ENCODE data around the gene TAF1C. TPM values are rescaled to one million over a fixed set of nuclear protein-coding genes. Genes with fewer than 3 reads are reported as not detected.

Gene TAF1C
- total RNA-seq, 1 experiment from 2014 or later: 78.5 TPM

DNA sequence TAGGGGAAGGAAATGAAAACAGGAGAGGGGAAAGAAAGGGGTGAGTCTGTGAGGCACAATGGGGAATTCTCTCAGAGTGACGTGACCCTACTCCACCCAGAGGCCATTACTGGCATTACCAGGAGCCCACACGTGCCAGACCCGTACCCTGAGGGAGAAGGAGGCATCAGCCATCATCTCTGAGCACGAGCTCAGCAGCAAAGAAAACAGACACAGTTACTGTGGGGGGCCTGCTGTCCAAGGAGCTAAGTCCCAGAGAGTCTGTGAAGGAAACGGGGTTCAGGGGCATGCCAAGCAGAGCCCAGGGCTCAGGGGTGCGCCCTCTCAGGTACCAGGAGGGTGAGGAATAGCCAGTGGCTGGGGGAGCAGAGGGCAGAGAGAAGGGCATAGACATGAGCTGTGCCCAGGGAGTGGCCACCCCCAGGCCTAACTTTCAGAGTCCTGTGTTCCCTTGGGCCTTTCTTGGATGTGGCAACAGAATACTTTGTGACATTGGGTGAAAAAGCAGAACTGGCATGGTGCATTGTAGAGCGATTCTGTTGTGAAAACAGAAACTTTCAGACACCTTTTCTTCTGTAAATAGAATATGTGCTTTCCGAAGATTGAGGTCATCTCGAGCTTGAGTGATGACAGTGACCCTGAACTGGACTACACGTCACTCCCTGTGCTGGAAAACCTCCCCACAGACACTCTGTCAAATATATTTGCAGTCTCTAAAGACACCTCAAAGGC is 11.3 kb downstream of the TAF1C start:
- H3K27ac Mint-ChIP-seq (ENCODE audit: unreplicated experiment): peak overlapping the region; percentile 45
- peak; percentile 88 for DNase-seq
- intact Hi-C loops (cut with micrococcal nuclease; ENCODE audit: unreplicated experiment): loop anchor here (1.0 to 10.0 kb wide), 3 partner anchors 31 to 221 kb away; partner anchors contain the start of gene OSGIN1
- no peaks in the 10 kb centered on the region for H3K9me3 Mint-ChIP-seq (ENCODE audit: low read depth, unreplicated experiment)
- H3K36me3 Mint-ChIP-seq (ENCODE audit: insufficient read depth, unreplicated experiment): peaks cover 21% of the 10 kb centered on the region
- no peaks in the 10 kb centered on the region for H3K27me3 Mint-ChIP-seq (ENCODE audit: unreplicated experiment)
- H3K4me1 Mint-ChIP-seq (ENCODE audit: low read depth, unreplicated experiment): peaks cover 9% of the 10 kb centered on the region
- no peak overlapping the region for H3K4me3 Mint-ChIP-seq (ENCODE audit: low read depth, unreplicated experiment)
- TSS peak; percentile 4 for BruUV-seq (replicated peaks)
- TF ChIP-seq CTCF (IDR thresholded peaks at IDR 0.05; ENCODE audit: unreplicated experiment): peak; percentile 93
- CTCF ChIA-PET: interaction anchor here (0.8 to 2.2 kb wide), 5 partner anchors 11 to 222 kb away, joined by 3 to 9 read pairs (median 5); partner anchors contain the start of genes MBTPS1 and TAF1C

DNA sequence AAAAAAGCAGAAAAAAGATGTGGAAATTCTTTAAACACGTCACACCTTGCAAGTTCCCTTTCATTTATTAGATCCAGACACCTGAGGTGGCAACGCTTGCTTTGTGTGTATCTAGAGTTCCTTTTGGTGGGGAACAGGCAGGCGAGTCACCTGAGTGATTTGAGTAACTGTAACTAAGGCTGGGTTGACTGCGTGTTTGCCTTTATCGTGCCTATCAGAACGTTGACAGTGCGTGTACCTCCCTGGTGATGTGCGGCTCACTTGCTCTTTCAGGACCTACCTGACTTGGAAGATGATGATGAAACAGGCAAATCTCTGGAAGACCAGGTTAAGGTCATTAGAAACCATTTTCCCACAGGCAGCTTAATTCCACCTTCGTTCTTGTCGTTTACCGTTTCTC is 12.5 kb downstream of the TAF1C start:
- no peak for DNase-seq
- Mint-ChIP-seq H3K27me3 (ENCODE audit: unreplicated experiment) (peaks cover 11% of the 10 kb centered on the region), H3K4me3 (ENCODE audit: low read depth, unreplicated experiment) (no peak overlapping the region), H3K36me3 (ENCODE audit: insufficient read depth, unreplicated experiment) (peaks cover 21% of the 10 kb centered on the region), H3K4me1 (ENCODE audit: low read depth, unreplicated experiment) (peaks cover 16% of the 10 kb centered on the region), H3K9me3 (ENCODE audit: low read depth, unreplicated experiment) (no peaks in the 10 kb centered on the region), H3K27ac (ENCODE audit: unreplicated experiment) (no peak overlapping the region)
- CTCF ChIA-PET: no interaction called here
- BruUV-seq (replicated peaks): no TSS peak
- no peak for TF ChIP-seq CTCF (IDR thresholded peaks at IDR 0.05; ENCODE audit: unreplicated experiment)
- intact Hi-C loops (cut with micrococcal nuclease; ENCODE audit: unreplicated experiment): loop anchor here (10.0 kb wide), 1 partner anchor 220 kb away; the partner anchor contains the start of gene OSGIN1

GRCh38 chr16:84169765-84170310 is 17.0 kb downstream of the TAF1C start:
- H3K9me3 Mint-ChIP-seq (ENCODE audit: low read depth, unreplicated experiment): no peaks in the 10 kb centered on the region
- no peak overlapping the region for H3K4me3 Mint-ChIP-seq (ENCODE audit: low read depth, unreplicated experiment)
- CTCF ChIA-PET: interaction anchor here (1.2 kb wide), 1 partner anchor 84 kb away, joined by 3 read pairs; no protein-coding TSS in a partner anchor
- peaks cover 7% of the 10 kb centered on the region for H3K4me1 Mint-ChIP-seq (ENCODE audit: low read depth, unreplicated experiment)
- H3K36me3 Mint-ChIP-seq (ENCODE audit: insufficient read depth, unreplicated experiment): no peaks in the 10 kb centered on the region
- no peak for TF ChIP-seq CTCF (IDR thresholded peaks at IDR 0.05; ENCODE audit: unreplicated experiment)
- DNase-seq: no peak
- BruUV-seq (replicated peaks): no TSS peak
- intact Hi-C loops (cut with micrococcal nuclease; ENCODE audit: unreplicated experiment): loop anchor here (10.0 kb wide), 1 partner anchor 215 kb away; the partner anchor contains the start of gene OSGIN1
- peaks cover 28% of the 10 kb centered on the region for H3K27me3 Mint-ChIP-seq (ENCODE audit: unreplicated experiment)
- H3K27ac Mint-ChIP-seq (ENCODE audit: unreplicated experiment): no peak overlapping the region

DNA sequence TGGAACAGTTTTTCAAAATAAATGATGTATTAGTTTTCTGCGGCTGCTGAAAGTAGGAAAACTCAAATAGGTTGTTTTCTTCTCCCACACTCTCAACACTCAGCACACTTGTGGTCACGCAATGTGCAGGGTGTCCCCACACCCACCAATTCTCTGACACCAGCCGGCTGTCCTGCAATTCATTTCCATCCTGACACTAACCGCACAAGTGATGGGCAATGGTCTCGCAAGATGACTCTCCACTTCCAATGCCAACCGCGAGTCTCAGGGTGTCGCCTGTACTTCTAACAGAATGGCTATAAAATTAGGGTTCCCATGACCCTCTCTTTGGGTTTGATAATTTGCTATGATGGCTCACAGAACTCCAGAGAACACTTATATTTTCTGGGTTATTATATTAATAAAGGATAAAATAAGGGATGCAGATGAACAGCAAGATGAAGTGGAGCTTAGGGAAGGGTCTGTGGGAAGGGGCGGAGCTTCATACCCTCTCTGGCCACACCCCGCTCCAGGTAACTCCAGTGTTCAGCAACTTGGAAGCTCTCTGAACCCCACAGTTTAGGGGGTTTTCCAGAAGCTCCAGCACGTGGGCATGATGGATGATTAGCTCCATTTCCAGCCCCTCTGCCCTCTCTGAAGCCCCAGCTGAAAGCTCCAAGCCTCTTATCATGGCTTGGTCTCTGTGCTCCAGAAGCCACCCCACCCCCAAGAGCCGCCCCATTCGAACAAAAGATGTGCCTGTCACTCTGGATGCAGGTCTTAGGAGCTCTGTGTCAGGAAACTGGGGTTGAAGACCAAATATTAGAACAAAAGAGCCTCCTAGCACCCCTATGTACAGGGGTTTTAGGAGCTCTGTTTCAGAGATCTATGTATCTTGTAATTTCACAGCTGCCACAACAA is 19.8 kb downstream of the TAF1C start:
- no TSS peak for BruUV-seq (replicated peaks)
- peaks cover 7% of the 10 kb centered on the region for H3K4me1 Mint-ChIP-seq (ENCODE audit: low read depth, unreplicated experiment)
- CTCF ChIA-PET: interaction anchor here (0.9 to 1.4 kb wide), 3 partner anchors 11 to 22 kb away, joined by 3 to 6 read pairs (median 4); partner anchors contain the start of genes DNAAF1, HSDL1 and TAF1C
- H3K9me3 Mint-ChIP-seq (ENCODE audit: low read depth, unreplicated experiment): no peaks in the 10 kb centered on the region
- peaks cover 55% of the 10 kb centered on the region for H3K27me3 Mint-ChIP-seq (ENCODE audit: unreplicated experiment)
- H3K4me3 Mint-ChIP-seq (ENCODE audit: low read depth, unreplicated experiment): no peak overlapping the region
- intact Hi-C loops (cut with micrococcal nuclease; ENCODE audit: unreplicated experiment): no loop called here
- no peak for TF ChIP-seq CTCF (IDR thresholded peaks at IDR 0.05; ENCODE audit: unreplicated experiment)
- DNase-seq: no peak
- no peaks in the 10 kb centered on the region for H3K36me3 Mint-ChIP-seq (ENCODE audit: insufficient read depth, unreplicated experiment)
- H3K27ac Mint-ChIP-seq (ENCODE audit: unreplicated experiment): no peak overlapping the region
